ENCODE measurements around the gene MBD3.

MBD3 gene

DNA sequence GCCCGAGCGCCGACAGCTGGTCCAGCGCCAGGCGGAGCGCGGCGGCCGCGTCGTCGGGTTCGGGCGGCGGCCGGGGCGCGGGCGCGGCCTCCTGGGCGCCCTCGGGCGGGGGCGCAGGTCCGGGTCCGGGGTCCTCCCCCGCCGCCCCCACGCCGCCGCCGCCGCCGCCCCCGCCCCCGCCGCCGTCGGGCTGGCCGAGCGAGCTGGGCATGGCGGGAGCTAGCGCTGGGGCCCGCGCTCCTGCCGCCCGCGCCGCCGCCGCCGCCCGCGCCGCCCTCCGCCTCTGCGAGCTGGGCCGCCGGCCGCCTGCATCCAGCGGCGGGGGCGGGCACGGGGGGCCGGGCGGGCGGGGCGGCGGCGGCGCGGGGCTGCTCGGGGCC is 24.8 kb downstream of the MBD3 start:
- peak overlapping the region; percentile 88 to 99 (median 95) for H3K4me3 ChIP-seq
- peak overlapping the region; percentile 89 to 99 (median 96) for H3K9ac ChIP-seq
- TF ChIP-seq Cebpa-rat (IDR thresholded peaks at IDR 0.05): no peak
- no peaks in the 10 kb centered on the region for H3K27me3 ChIP-seq
- H3K36me3 ChIP-seq: peaks cover 0 to 31% (median 21%) of the 10 kb centered on the region in 11 experiments; a peak in 18 of 22 replicates
- H3K4me1 ChIP-seq: peaks cover 26 to 57% (median 43%) of the 10 kb centered on the region in 10 experiments
- H3K27ac ChIP-seq: peak overlapping the region; percentile 58 to 95 (median 91); a peak in 20 of 22 replicates
- H3K9me3 ChIP-seq (replicated peaks in 1 of 11): no peaks in the 10 kb centered on the region
- H4K20me1 ChIP-seq: peaks cover 34 to 48% (median 36%) of the 10 kb centered on the region in 11 experiments
- H3K4me2 ChIP-seq: peak overlapping the region in 10 of 11 experiments; percentile 86 to 97 (median 92); a peak in 18 of 22 replicates

DNA sequence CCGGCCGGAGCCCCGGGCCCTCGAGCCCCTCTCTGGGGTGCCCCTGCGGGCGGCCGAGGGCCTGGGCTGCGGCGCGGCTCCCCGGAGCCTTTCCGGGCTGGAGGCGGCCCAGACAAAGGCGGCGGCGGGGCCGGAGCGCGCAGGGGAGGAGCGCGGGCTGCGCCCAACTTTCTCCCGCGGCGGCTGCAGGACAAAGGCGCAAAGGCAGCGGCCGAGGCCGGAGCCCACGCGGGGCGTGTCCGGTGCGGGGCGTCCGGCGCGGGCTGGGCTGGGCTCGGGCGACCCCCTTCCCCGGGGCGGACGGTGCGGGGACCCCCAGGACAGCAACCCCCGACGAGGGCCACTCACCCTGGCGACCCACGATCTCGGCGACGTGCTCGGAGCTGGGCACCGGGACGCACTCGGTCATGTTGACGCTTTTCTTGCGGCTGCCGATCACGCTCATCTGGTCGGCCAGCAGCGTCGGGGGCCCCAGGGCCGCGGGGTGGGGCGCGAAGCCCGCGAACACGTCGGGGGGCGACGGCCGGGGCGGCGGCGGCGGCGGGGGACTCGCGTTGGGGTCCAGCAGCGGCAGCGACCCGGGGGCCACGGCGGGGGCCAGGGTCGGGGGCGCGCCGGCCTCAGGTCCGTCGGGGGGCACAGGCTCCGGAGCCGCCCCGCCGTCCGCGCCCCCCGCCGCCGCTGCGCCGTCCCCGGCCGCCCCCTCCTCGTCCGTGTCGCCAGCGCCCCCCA is 25.4 kb downstream of the MBD3 start:
- Histone ChIP-seq H3K4me2 (peak overlapping the region; percentile 86 to 97 (median 92)), H3K27ac (peak overlapping the region; percentile 58 to 95 (median 91); a peak in 21 of 22 replicates), H3K9ac (peak overlapping the region; percentile 89 to 99 (median 96))

DNA sequence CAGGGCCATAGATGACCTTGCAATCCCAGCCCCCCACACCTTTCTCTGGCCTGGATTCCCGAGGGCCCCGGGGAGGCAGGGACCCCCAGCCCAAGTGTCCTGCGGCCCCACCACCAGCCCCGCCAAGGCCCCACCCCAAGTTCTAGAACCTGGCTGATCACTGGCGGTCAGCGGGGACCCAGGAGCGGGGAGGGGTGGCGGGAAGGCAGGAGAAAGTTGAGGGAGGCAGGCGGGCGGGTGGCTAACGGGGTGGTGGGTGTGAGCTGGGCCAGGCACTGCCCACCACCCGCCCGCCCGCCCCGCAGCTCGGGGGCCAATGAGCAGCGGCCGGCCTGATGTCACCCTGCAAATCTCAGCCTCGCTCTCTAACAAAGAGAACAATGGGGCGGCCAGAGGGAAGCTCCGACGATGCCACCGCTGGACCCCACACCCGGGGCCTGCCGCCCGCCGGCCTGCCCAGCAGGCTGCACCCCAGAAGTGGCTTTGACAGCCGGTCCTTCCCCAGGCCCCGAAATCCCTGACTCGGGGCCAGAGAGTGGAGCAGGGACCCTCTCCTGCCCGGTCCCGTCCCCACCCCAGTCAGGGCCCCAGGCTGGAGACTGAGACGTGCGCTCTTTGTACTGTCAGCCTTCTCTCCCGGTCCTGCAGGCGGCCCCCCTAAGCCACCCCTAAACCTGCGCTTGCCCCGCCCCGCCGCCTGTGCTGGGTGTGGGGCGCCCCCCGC is 26.1 kb downstream of the MBD3 start:
- peak overlapping the region; percentile 88 to 99 (median 95) for H3K4me3 ChIP-seq
- no peaks in the 10 kb centered on the region for H3K27me3 ChIP-seq
- peaks cover 26 to 58% (median 45%) of the 10 kb centered on the region in 10 experiments for H3K4me1 ChIP-seq
- peak overlapping the region; percentile 58 to 95 (median 91); a peak in 21 of 22 replicates for H3K27ac ChIP-seq
- H4K20me1 ChIP-seq: peaks cover 37 to 61% (median 47%) of the 10 kb centered on the region in 11 experiments
- H3K36me3 ChIP-seq: peaks cover 0 to 44% (median 29%) of the 10 kb centered on the region in 11 experiments; a peak in 18 of 22 replicates
- H3K9ac ChIP-seq: peak overlapping the region; percentile 89 to 99 (median 96)
- no peaks in the 10 kb centered on the region for H3K9me3 ChIP-seq (replicated peaks in 1 of 11)
- no peak for TF ChIP-seq Cebpa-rat (IDR thresholded peaks at IDR 0.05)
- peak overlapping the region; percentile 86 to 97 (median 92) for H3K4me2 ChIP-seq

More for the DNA sequence above, 25.4 kb downstream of the MBD3 start:
- Histone ChIP-seq H3K9me3 (replicated peaks in 1 of 11) (no peaks in the 10 kb centered on the region), H4K20me1 (peaks cover 35 to 53% (median 41%) of the 10 kb centered on the region in 11 experiments), H3K4me1 (peaks cover 26 to 57% (median 43%) of the 10 kb centered on the region in 10 experiments), H3K4me3 (peak overlapping the region; percentile 88 to 99 (median 95)), H3K27me3 (no peaks in the 10 kb centered on the region), H3K36me3 (peaks cover 0 to 37% (median 27%) of the 10 kb centered on the region in 11 experiments; a peak in 18 of 22 replicates)
- no peak for TF ChIP-seq Cebpa-rat (IDR thresholded peaks at IDR 0.05)

DNA sequence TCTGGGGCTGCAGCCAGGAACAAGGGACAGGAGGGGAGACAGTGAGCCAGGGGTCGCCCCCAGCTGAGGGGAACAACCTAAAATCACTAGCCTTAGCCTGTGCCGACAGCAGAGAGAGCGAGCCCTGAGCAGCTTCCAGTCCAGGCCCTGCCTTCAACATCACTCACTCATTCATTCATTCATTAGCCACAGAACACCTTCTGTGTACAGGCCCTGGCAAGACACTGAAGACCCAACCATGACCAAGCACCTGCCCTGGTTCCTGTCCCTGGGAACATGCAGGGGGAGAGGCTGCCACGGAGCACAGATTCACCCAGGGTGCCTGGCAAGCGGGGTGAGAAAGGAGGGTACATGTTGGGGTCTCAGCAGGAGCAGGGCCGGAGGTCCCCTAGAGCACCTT is 29.4 kb downstream of the MBD3 start:
- Histone ChIP-seq H3K4me2 (no peak overlapping the region), H3K27ac (no peak overlapping the region), H3K27me3 (no peaks in the 10 kb centered on the region), H4K20me1 (peaks cover 64 to 93% (median 80%) of the 10 kb centered on the region in 11 experiments), H3K4me1 (peaks cover 31 to 53% (median 38%) of the 10 kb centered on the region in 10 experiments), H3K9ac (peak overlapping the region in 6 of 11 experiments; percentile 1 to 41 (median 26); a peak in 4 of 22 replicates), H3K9me3 (replicated peaks in 1 of 11) (no peaks in the 10 kb centered on the region), H3K4me3 (no peak overlapping the region), H3K36me3 (peaks cover 0 to 75% (median 51%) of the 10 kb centered on the region in 11 experiments; a peak in 18 of 22 replicates)
- no peak for TF ChIP-seq Cebpa-rat (IDR thresholded peaks at IDR 0.05)

DNA sequence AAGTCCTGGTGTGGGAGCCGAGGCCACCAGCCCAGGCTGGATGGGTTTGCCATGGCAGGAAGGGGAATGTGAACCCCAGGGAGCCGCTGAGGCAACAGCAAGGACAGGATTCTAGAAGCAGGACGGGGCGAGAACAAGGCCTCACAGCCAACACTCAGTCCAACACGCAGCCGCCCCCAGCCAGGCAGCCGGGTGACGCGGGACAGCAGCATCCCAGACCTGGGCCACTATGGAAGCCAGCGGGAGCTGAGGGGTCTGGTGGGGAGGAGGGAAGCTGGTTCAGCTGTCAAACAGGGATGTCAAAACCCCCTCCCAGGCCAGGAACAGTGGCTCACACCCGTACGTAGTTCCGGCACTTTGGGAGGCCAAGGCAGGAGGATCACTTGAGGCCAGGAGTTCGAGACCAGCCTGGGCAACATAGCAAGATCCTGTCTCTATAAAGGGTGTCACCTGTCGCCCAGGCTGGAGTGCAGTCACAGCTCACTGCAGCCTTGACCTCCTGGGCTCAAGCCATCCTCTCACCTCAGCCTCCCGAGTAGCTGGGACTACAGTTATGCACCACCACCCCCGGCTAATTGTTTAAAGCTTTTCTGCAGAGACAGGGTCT is 31.3 kb downstream of the MBD3 start:
- Histone ChIP-seq H3K9ac (peak overlapping the region in 10 of 11 experiments; percentile 0 to 52 (median 46); a peak in 14 of 22 replicates), H3K4me2 (peak overlapping the region; percentile 21 to 70 (median 54); a peak in 21 of 22 replicates), H4K20me1 (peaks cover 63 to 100% (median 98%) of the 10 kb centered on the region in 11 experiments), H3K9me3 (replicated peaks in 1 of 11) (no peaks in the 10 kb centered on the region), H3K27me3 (no peaks in the 10 kb centered on the region), H3K4me3 (no peak overlapping the region), H3K36me3 (peaks cover 5 to 94% (median 69%) of the 10 kb centered on the region in 11 experiments), H3K4me1 (peaks cover 31 to 53% (median 38%) of the 10 kb centered on the region in 10 experiments), H3K27ac (peak overlapping the region in 6 of 11 experiments; percentile 4 to 47 (median 21); a peak in 7 of 22 replicates)
- TF ChIP-seq Cebpa-rat (IDR thresholded peaks at IDR 0.05): no peak

DNA sequence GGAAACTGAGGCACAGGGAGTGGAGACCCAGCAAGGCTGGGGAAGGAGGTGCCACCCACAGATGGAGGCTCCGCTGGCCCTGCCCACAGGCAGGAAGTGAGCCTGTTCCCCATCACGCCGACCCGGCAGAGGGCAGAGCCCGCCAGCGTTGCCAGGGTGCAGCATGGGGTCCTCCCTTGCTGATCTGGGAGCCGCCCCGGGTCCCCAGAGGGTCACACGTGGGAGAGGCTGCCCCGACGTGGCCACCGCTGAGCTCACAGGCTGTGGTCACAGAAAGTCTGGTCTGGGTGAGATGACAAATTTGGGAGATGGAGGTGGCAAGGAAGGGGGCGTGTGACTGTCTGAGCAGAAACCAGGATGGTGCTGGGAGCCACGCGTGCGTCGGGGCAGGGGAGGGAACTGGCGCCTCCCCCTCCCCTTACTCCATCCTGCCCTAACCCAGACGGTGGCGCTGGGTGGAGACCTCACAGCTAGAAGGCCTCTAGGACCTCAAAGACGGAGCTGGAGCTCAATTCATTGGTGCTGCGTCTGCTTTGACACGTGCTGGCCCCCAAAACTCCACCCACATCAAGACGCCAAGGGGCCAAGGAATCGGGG is 32.3 kb downstream of the MBD3 start:
- no peak for TF ChIP-seq Cebpa-rat (IDR thresholded peaks at IDR 0.05)
- peak overlapping the region; percentile 21 to 70 (median 54); a peak in 21 of 22 replicates for H3K4me2 ChIP-seq
- H3K4me1 ChIP-seq: peaks cover 21 to 43% (median 28%) of the 10 kb centered on the region in 10 experiments
- no peak overlapping the region for H3K4me3 ChIP-seq
- H3K27ac ChIP-seq: peak overlapping the region in 8 of 11 experiments; percentile 4 to 47 (median 21); a peak in 13 of 22 replicates
- peaks cover 13 to 98% (median 76%) of the 10 kb centered on the region in 11 experiments for H3K36me3 ChIP-seq
- peak overlapping the region; percentile 21 to 52 (median 45); a peak in 13 of 22 replicates for H3K9ac ChIP-seq
- no peaks in the 10 kb centered on the region for H3K9me3 ChIP-seq (replicated peaks in 1 of 11)
- H4K20me1 ChIP-seq: peaks cover 54 to 100% (median 98%) of the 10 kb centered on the region in 11 experiments; a peak in 21 of 22 replicates
- no peaks in the 10 kb centered on the region for H3K27me3 ChIP-seq

DNA sequence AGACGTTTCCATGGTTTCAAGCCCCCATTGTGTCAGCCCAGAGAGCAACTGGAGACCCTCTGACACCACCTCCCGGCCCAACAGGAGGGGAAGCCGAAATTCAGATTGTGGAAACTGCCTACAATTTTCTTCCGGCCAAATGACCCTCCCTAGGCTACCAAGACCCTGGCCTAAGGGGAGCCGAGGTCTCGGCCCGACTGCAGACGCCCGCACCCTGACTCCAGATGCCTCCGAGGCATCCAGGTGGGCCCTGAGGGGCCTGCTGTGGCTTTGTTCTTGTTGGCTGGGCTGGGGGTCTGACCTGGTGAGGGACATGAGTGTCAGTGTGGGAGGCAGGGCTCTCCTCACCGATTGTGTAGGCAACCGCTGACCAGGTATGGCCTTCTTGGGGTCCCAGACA is 34.1 kb downstream of the MBD3 start:
- Histone ChIP-seq H3K4me2 (no peak overlapping the region), H4K20me1 (peaks cover 37 to 90% (median 86%) of the 10 kb centered on the region in 11 experiments; a peak in 21 of 22 replicates), H3K36me3 (peaks cover 13 to 90% (median 69%) of the 10 kb centered on the region in 11 experiments), H3K4me1 (peaks cover 16 to 28% (median 23%) of the 10 kb centered on the region in 10 experiments), H3K27me3 (no peaks in the 10 kb centered on the region), H3K9me3 (replicated peaks in 1 of 11) (no peaks in the 10 kb centered on the region), H3K27ac (no peak overlapping the region), H3K4me3 (no peak overlapping the region), H3K9ac (0 out of 22 replicates have a peak overlapping the region, but pooled peaks of 1 of the 11 experiments have one; percentile 7)
- no peak for TF ChIP-seq Cebpa-rat (IDR thresholded peaks at IDR 0.05)
